HG03196 (cell line): ENCODE measurements around the gene ENTPD6.
A peak's percentile ranks its signal among the peaks of the same experiment; 100 is the strongest.
"Not testable (repeated sequence)": the region's sequence is repeated elsewhere in the genome, so short reads cannot be mapped to it uniquely, and the experiment has no call there.

Experiments
- ATAC-seq: cut with Tn5 transposase; IDR thresholded peaks from one replicate; pipeline ENCODE4 v1.9.1; 2021; ENCODE audit not compliant: unreplicated experiment

Gene ENTPD6

GRCh38 chr20:25240851-25241658 lies 45.5 kb downstream of the ENTPD6 start:
- not testable (repeated sequence) for ATAC-seq

GRCh38 chr20:25241659-25241955 lies 46.1 kb downstream of the ENTPD6 start:
- ATAC-seq = not testable (repeated sequence)

GRCh38 chr20:25242231-25242630 lies 46.7 kb downstream of the ENTPD6 start:
- no peak for ATAC-seq

- ATAC-seq = no peak
Measured at GRCh38 chr20:25243416-25243979, 48.0 kb downstream of the ENTPD6 start.

- no peak for ATAC-seq
Measured at GRCh38 chr20:25244976-25245375, 49.5 kb downstream of the ENTPD6 start.

GRCh38 chr20:25245461-25245860 lies 49.9 kb downstream of the ENTPD6 start:
- no peak for ATAC-seq

GRCh38 chr20:25246182-25246999 lies 50.9 kb downstream of the ENTPD6 start:
- peak; percentile 25 for ATAC-seq

- ATAC-seq = peak; percentile 7
Measured at GRCh38 chr20:25247000-25247517, 51.5 kb downstream of the ENTPD6 start.

GRCh38 chr20:25247518-25247955 lies 52.0 kb downstream of the ENTPD6 start:
- ATAC-seq = peak; percentile 36

GRCh38 chr20:25247956-25248785 lies 52.7 kb downstream of the ENTPD6 start, which contains the start of gene PYGB:
Gene PYGB (plus strand): TSS chr20:25248085. CDS start chr20:25248179, 94 bp downstream.
- peak; percentile 49 for ATAC-seq

- ATAC-seq = no peak
Measured at GRCh38 chr20:25248786-25249172, 53.3 kb downstream of the ENTPD6 start.

GRCh38 chr20:25249198-25249931 lies 53.9 kb downstream of the ENTPD6 start:
- no peak for ATAC-seq

- no peak for ATAC-seq
Measured at GRCh38 chr20:25250508-25250907, 55.0 kb downstream of the ENTPD6 start.

- ATAC-seq = no peak
Measured at GRCh38 chr20:25251019-25251418, 55.5 kb downstream of the ENTPD6 start.

- no peak for ATAC-seq
Measured at GRCh38 chr20:25251558-25251957, 56.0 kb downstream of the ENTPD6 start.

- no peak for ATAC-seq
Measured at GRCh38 chr20:25252230-25252651, 56.7 kb downstream of the ENTPD6 start.

- ATAC-seq = no peak
Measured at GRCh38 chr20:25252686-25253421, 57.3 kb downstream of the ENTPD6 start.

- no peak for ATAC-seq
Measured at GRCh38 chr20:25253606-25254275, 58.2 kb downstream of the ENTPD6 start.

- ATAC-seq = no peak
Measured at GRCh38 chr20:25254571-25254970, 59.1 kb downstream of the ENTPD6 start.
